Neural cell (in vitro differentiated cells): Measurements from ENCODE around the gene ACACA. TPM values are rescaled to one million over a fixed set of nuclear protein-coding genes. Genes with fewer than 3 reads are reported as not detected.

Source experiments
- H2AFZ ChIP-seq: fragments of 200-600, 300-800 bp; sonication (generic), shearing (Covaris generic); 2 replicates; pipeline ENCODE4 v1.6.0; 2014; ENCODE audit warnings: low read depth, mild to moderate bottlenecking, antibody characterized with exemption, low read length, moderate library complexity
- H3F3A ChIP-seq: fragments of 200-600 bp; shearing (Covaris generic); 2 replicates; pipeline ENCODE4 v1.6.1; 2016; ENCODE audit warnings: mild to moderate bottlenecking, moderate library complexity, mixed read lengths, antibody characterized with exemption, low read length; ENCODE audit not compliant: insufficient read depth, poor library complexity, severe bottlenecking
- H3K27ac ChIP-seq: fragments of 200-600, 300-800 bp; sonication (generic), shearing (Covaris generic); 2 replicates; pipeline ENCODE4 v1.5.1; 2014; ENCODE audit warnings: mild to moderate bottlenecking, low read length, moderate library complexity
- H3K27me3 ChIP-seq: fragments of 300-800, 200-600 bp; sonication (generic), shearing (Covaris generic); 2 replicates; pipeline ENCODE4 v1.6.0; 2014; ENCODE audit warnings: mild to moderate bottlenecking, low read depth, low read length, moderate library complexity; ENCODE audit not compliant: insufficient read depth
- H3K36me3 ChIP-seq: fragments of 300-800, 200-600 bp; sonication (generic), shearing (Covaris generic); 2 replicates; pipeline ENCODE4 v1.5.1; 2014; ENCODE audit warnings: mild to moderate bottlenecking, antibody characterized with exemption, low read length, moderate library complexity; ENCODE audit not compliant: insufficient read depth
- H3K4me2 ChIP-seq: fragments of 300-800, 200-600 bp; sonication (generic), shearing (Covaris generic); 2 replicates; pipeline ENCODE4 v1.6.0; 2014; ENCODE audit warnings: mild to moderate bottlenecking, low read length
- H3K4me3 ChIP-seq: fragments of 300-800, 200-600 bp; sonication (generic), shearing (Covaris generic); 2 replicates; pipeline ENCODE4 v1.5.1; 2014; ENCODE audit warnings: mild to moderate bottlenecking, low read length, moderate library complexity
- H3K79me2 ChIP-seq: fragments of 200-600 bp; shearing (Covaris generic); replicated peaks from 2 replicates; pipeline ENCODE4 v1.6.0; 2014; ENCODE audit warnings: mild to moderate bottlenecking, low read length, moderate library complexity; ENCODE audit not compliant: insufficient read depth
- H3K9ac ChIP-seq: fragments of 300-800, 200-600 bp; sonication (generic), shearing (Covaris generic); 2 replicates; pipeline ENCODE4 v1.6.1; 2016; ENCODE audit warnings: mild to moderate bottlenecking, low read length, mixed read lengths
- H3K9me2 ChIP-seq: fragments of 200-600 bp; shearing (Covaris generic); 2 replicates; pipeline ENCODE4 v1.6.1; 2016; ENCODE audit warnings: mild to moderate bottlenecking, low read length, mixed read lengths; ENCODE audit not compliant: insufficient read depth
- H3K9me3 ChIP-seq: fragments of 200-600, 300-800 bp; sonication (generic), shearing (Covaris generic); 2 replicates; pipeline ENCODE4 v1.6.1; 2016; ENCODE audit warnings: mild to moderate bottlenecking, mixed run types, low read length, moderate library complexity, mixed read lengths
- H4K20me1 ChIP-seq: fragments of 200-600 bp; shearing (Covaris generic); 2 replicates; pipeline ENCODE4 v1.6.1; 2016; ENCODE audit warnings: mild to moderate bottlenecking, mixed run types; ENCODE audit not compliant: insufficient read depth
- CTCF ChIP-seq: fragments of 450-650 bp; IDR thresholded peaks from 2 replicates; pipeline ENCODE4 v1.5.1; 2014; ENCODE audit warnings: antibody characterized with exemption, mild to moderate bottlenecking, moderate library complexity; ENCODE audit not compliant: poor library complexity, severe bottlenecking
- EP300 ChIP-seq: fragments of 450-650 bp; conservative IDR thresholded peaks from 2 replicates; pipeline ENCODE4 v1.6.1; 2014; ENCODE audit warnings: antibody characterized with exemption, mild to moderate bottlenecking, moderate library complexity; ENCODE audit not compliant: poor library complexity, severe bottlenecking
- EZH2 ChIP-seq: fragments of 200-600, 300-800 bp; shearing (Covaris generic), sonication (generic); IDR thresholded peaks from 2 replicates; pipeline ENCODE4 v1.6.1; 2014; ENCODE audit warnings: antibody characterized with exemption, low read length, borderline replicate concordance, mild to moderate bottlenecking; ENCODE audit not compliant: insufficient read depth, poor library complexity, severe bottlenecking
- MXI1 ChIP-seq: fragments of 450-650 bp; conservative IDR thresholded peaks from 2 replicates; pipeline ENCODE4 v1.6.1; 2014; ENCODE audit warnings: antibody characterized with exemption, mild to moderate bottlenecking; ENCODE audit not compliant: poor library complexity, severe bottlenecking
- POLR2AphosphoS5 ChIP-seq: IDR thresholded peaks from 2 replicates; pipeline ENCODE4 v1.6.1; 2012
- RAD21 ChIP-seq: fragments of 450-650 bp; conservative IDR thresholded peaks from 2 replicates; pipeline ENCODE4 v1.6.1; 2014; ENCODE audit warnings: antibody characterized with exemption, mild to moderate bottlenecking, moderate library complexity
- REST ChIP-seq: IDR thresholded peaks from 2 replicates; pipeline ENCODE4 v1.6.1; 2012; ENCODE audit warnings: borderline replicate concordance
- SMC3 ChIP-seq: fragments of 450-650 bp; conservative IDR thresholded peaks from 2 replicates; pipeline ENCODE4 v1.6.1; 2014; ENCODE audit warnings: antibody characterized with exemption, mild to moderate bottlenecking, moderate library complexity; ENCODE audit not compliant: poor library complexity
- TAF1 ChIP-seq: IDR thresholded peaks from 2 replicates; pipeline ENCODE4 v1.6.1; 2012; ENCODE audit warnings: low read depth
- polyA plus RNA-seq: library from polyadenylated mRNA; depleted of rRNA; stranded (reverse); fragments of >200 nt; gene quantifications from 2 replicates; pipeline ENCODE4 v1.2.3, GENCODE V29; 2014

Gene ACACA
- polyA plus RNA-seq, 1 donor from 2014 or later = 38.4 TPM

- Histone ChIP-seq H2AFZ (no peak overlapping the region), H3K9ac (no peak overlapping the region), H3F3A (no peaks in the 10 kb centered on the region), H4K20me1 (no peaks in the 10 kb centered on the region), H3K79me2 (no peaks in the 10 kb centered on the region), H3K27ac (no peak overlapping the region), H3K4me2 (no peak overlapping the region), H3K36me3 (peaks cover 16% of the 10 kb centered on the region), H3K4me3 (no peak overlapping the region), H3K27me3 (no peaks in the 10 kb centered on the region), H3K9me2 (no peaks in the 10 kb centered on the region), H3K9me3 (no peaks in the 10 kb centered on the region)
- no peak for TF ChIP-seq TAF1
- TF ChIP-seq MXI1 = no peak
- TF ChIP-seq POLR2AphosphoS5 = no peak
- TF ChIP-seq EZH2 = no peak
- TF ChIP-seq SMC3 = no peak
- no peak for TF ChIP-seq EP300
- no peak for TF ChIP-seq REST
- no peak for TF ChIP-seq RAD21
- TF ChIP-seq CTCF = no peak
Measured at GRCh38 chr17:37088913-37089312, 317.7 kb downstream of the ACACA start.

- H3K9ac ChIP-seq = no peak overlapping the region
- no peaks in the 10 kb centered on the region for H3F3A ChIP-seq
- H3K9me3 ChIP-seq = no peaks in the 10 kb centered on the region
- H3K4me3 ChIP-seq = no peak overlapping the region
- H3K4me2 ChIP-seq = no peak overlapping the region
- TF ChIP-seq MXI1 (no peak), REST (no peak), EZH2 (no peak), POLR2AphosphoS5 (no peak), SMC3 (no peak), TAF1 (no peak), EP300 (no peak), RAD21 (no peak), CTCF (no peak)
- no peaks in the 10 kb centered on the region for H3K9me2 ChIP-seq
- H3K27ac ChIP-seq = no peak overlapping the region
- H4K20me1 ChIP-seq = no peaks in the 10 kb centered on the region
- H3K79me2 ChIP-seq = no peaks in the 10 kb centered on the region
- H3K36me3 ChIP-seq = peaks cover 16% of the 10 kb centered on the region
- no peak overlapping the region for H2AFZ ChIP-seq
- H3K27me3 ChIP-seq = no peaks in the 10 kb centered on the region
Measured at GRCh38 chr17:37088459-37088858, 318.2 kb downstream of the ACACA start.
